DND-41 (cell line): Measurements from ENCODE around the gene BUB1.

ENCODE experiments used
- ATAC-seq: fragments of 200-7000 bp; cut with Tn5 transposase; 3 replicates; pipeline ENCODE4 v1.9.1; 2021; ENCODE audit warnings: low read depth; ENCODE audit not compliant: insufficient read depth
- DNase-seq: peaks from one replicate; pipeline ENCODE4 v3.0.0-alpha.2; 2020
- H2AFZ ChIP-seq: 2 replicates; pipeline ENCODE4 v1.6.0; 2012; ENCODE audit warnings: low read depth, low read length
- H3K27ac ChIP-seq: 2 replicates; pipeline ENCODE4 v1.5.1; 2012; ENCODE audit warnings: low read length, inconsistent platforms
- H3K27me3 ChIP-seq: fragments of 200-600 bp; sonication (generic); 2 replicates; pipeline ENCODE4 v1.6.0; 2012; ENCODE audit warnings: low read length, mild to moderate bottlenecking, inconsistent platforms; ENCODE audit not compliant: insufficient read depth, poor library complexity
- H3K36me3 ChIP-seq: 2 replicates; pipeline ENCODE4 v1.5.1; 2012; ENCODE audit warnings: low read length, inconsistent platforms; ENCODE audit not compliant: insufficient read depth
- H3K4me1 ChIP-seq: 2 replicates; pipeline ENCODE4 v1.5.1; 2012; ENCODE audit warnings: mild to moderate bottlenecking, low read length; ENCODE audit not compliant: insufficient read depth
- H3K4me2 ChIP-seq: 2 replicates; pipeline ENCODE4 v1.6.0; 2012; ENCODE audit warnings: mild to moderate bottlenecking, moderate library complexity, low read length, inconsistent platforms; ENCODE audit not compliant: insufficient read depth
- H3K4me3 ChIP-seq, 2 experiments: fragments of 200-600 bp in 1 of 2; shearing (Covaris generic) in 1 of 2; 2 replicates each; pipeline ENCODE4 v1.5.1; 2012 to 2016; ENCODE audit warnings: inconsistent platforms in 2 of 2, low read length in 2 of 2, mild to moderate bottlenecking in 2 of 2, low read depth in 1 of 2, moderate library complexity in 1 of 2
- H3K79me2 ChIP-seq: 2 replicates; pipeline ENCODE4 v1.6.0; 2012; ENCODE audit warnings: low read length, inconsistent platforms; ENCODE audit not compliant: insufficient read depth
- H3K9ac ChIP-seq: 2 replicates; pipeline ENCODE4 v1.6.0; 2012; ENCODE audit warnings: low read depth, mild to moderate bottlenecking, inconsistent platforms, low read length, moderate library complexity
- H3K9me3 ChIP-seq: 2 replicates; pipeline ENCODE4 v1.5.1; 2012; ENCODE audit warnings: low read length, moderate library complexity, mild to moderate bottlenecking, inconsistent platforms; ENCODE audit not compliant: insufficient read depth, severe bottlenecking
- H4K20me1 ChIP-seq: 2 replicates; pipeline ENCODE4 v1.6.0; 2012; ENCODE audit warnings: low read length; ENCODE audit not compliant: insufficient read depth
- CTCF ChIP-seq: IDR thresholded peaks from 2 replicates; pipeline ENCODE4 v1.5.1; 2012; ENCODE audit warnings: borderline replicate concordance, low read length, moderate library complexity, mild to moderate bottlenecking; ENCODE audit not compliant: poor library complexity, severe bottlenecking; ENCODE audit errors: extremely low read depth
- EZH2 ChIP-seq: IDR thresholded peaks from 3 replicates; pipeline ENCODE4 v1.6.1; 2012; ENCODE audit warnings: borderline replicate concordance, low read depth, mild to moderate bottlenecking, moderate library complexity, low read length, inconsistent platforms; ENCODE audit not compliant: severe bottlenecking

The BUB1 gene

GRCh38 chr2:110714452-110715224 lies 36.8 kb upstream of the BUB1 start:
- H3K9ac ChIP-seq: no peak overlapping the region
- H3K36me3 ChIP-seq: no peaks in the 10 kb centered on the region
- no peak overlapping the region for H2AFZ ChIP-seq
- no peaks in the 10 kb centered on the region for H3K4me1 ChIP-seq
- DNase-seq (no peak), ATAC-seq (no peak)
- H4K20me1 ChIP-seq: no peaks in the 10 kb centered on the region
- no peak overlapping the region for H3K27ac ChIP-seq
- no peak overlapping the region for H3K4me3 ChIP-seq
- H3K9me3 ChIP-seq: no peaks in the 10 kb centered on the region
- TF ChIP-seq CTCF: no peak
- no peak for TF ChIP-seq EZH2
- no peak overlapping the region for H3K4me2 ChIP-seq
- H3K27me3 ChIP-seq: no peaks in the 10 kb centered on the region
- no peaks in the 10 kb centered on the region for H3K79me2 ChIP-seq

- no peak for TF ChIP-seq EZH2
- TF ChIP-seq CTCF: no peak
- H3K36me3 ChIP-seq: no peaks in the 10 kb centered on the region
- H3K79me2 ChIP-seq: no peaks in the 10 kb centered on the region
- no peak overlapping the region for H3K27ac ChIP-seq
- H3K9ac ChIP-seq: no peak overlapping the region
- no peaks in the 10 kb centered on the region for H4K20me1 ChIP-seq
- H2AFZ ChIP-seq: no peak overlapping the region
- no peak overlapping the region for H3K4me3 ChIP-seq
- no peaks in the 10 kb centered on the region for H3K27me3 ChIP-seq
- no peaks in the 10 kb centered on the region for H3K4me1 ChIP-seq
- H3K4me2 ChIP-seq: no peak overlapping the region
- H3K9me3 ChIP-seq: no peaks in the 10 kb centered on the region
- no peak; the same call in 2 of the 3 replicates for ATAC-seq
- DNase-seq: no peak
These were observed 35.9 kb upstream of the BUB1 start for GRCh38 chr2:110713513-110714362.

- no peak overlapping the region for H2AFZ ChIP-seq
- H3K27me3 ChIP-seq: no peaks in the 10 kb centered on the region
- no peak overlapping the region for H3K9ac ChIP-seq
- no peaks in the 10 kb centered on the region for H3K9me3 ChIP-seq
- H3K27ac ChIP-seq: no peak overlapping the region
- TF ChIP-seq CTCF: no peak
- TF ChIP-seq EZH2: no peak
- DNase-seq (no peak), ATAC-seq (no peak)
- no peaks in the 10 kb centered on the region for H4K20me1 ChIP-seq
- H3K36me3 ChIP-seq: no peaks in the 10 kb centered on the region
- no peaks in the 10 kb centered on the region for H3K4me1 ChIP-seq
- H3K79me2 ChIP-seq: no peaks in the 10 kb centered on the region
- H3K4me3 ChIP-seq: no peak overlapping the region
- H3K4me2 ChIP-seq: no peak overlapping the region
These were observed 34.9 kb upstream of the BUB1 start for GRCh38 chr2:110712737-110713136.
